ENCODE results near the gene ERI3.

GRCh38 chr1:44219301-44219626, 135.8 kb downstream of the ERI3 start:
- no peak for TF ChIP-seq BHLHE40 (IDR thresholded peaks at IDR 0.05; ENCODE audit: low read depth, low read length)
- no peak for TF ChIP-seq POLR2AphosphoS2 (conservative IDR thresholded peaks at IDR 0.05; ENCODE audit: low read length)
- no peak for TF ChIP-seq CTCF (IDR thresholded peaks at IDR 0.05)
- no peak for TF ChIP-seq REST (IDR thresholded peaks at IDR 0.05)
- TF ChIP-seq E2F6 (IDR thresholded peaks at IDR 0.05; ENCODE audit: borderline replicate concordance, low read depth): no peak
- TF ChIP-seq POLR2A (IDR thresholded peaks at IDR 0.05; ENCODE audit: low read length): no peak
- no peak for TF ChIP-seq EP300 (IDR thresholded peaks at IDR 0.05)
- TF ChIP-seq CEBPB (IDR thresholded peaks at IDR 0.05): no peak
- TF ChIP-seq RCOR1 (IDR thresholded peaks at IDR 0.05; ENCODE audit: low read depth, low read length): no peak
- TF ChIP-seq RAD21 (conservative IDR thresholded peaks at IDR 0.05 in 1 of 2, IDR thresholded peaks at IDR 0.05 in 1 of 2): no peak
- no peak for TF ChIP-seq MAZ (IDR thresholded peaks at IDR 0.05; ENCODE audit: borderline replicate concordance, low read depth, low read length)
- no peak for TF ChIP-seq JUNB (IDR thresholded peaks at IDR 0.05)
- no peak for TF ChIP-seq SREBF2 (IDR thresholded peaks at IDR 0.05)
